Measurements from ENCODE around the gene STX1A.

STX1A gene

GRCh38 chr7:73700069-73700423 lies 19.4 kb downstream of the STX1A start:
- H3K4me1 ChIP-seq (ENCODE audit: control insufficient read depth, insufficient read depth, low read length), result no peaks in the 10 kb centered on the region
- H3K4me3 ChIP-seq (ENCODE audit: low read depth, low read length), result no peak overlapping the region
- H3K27ac ChIP-seq (ENCODE audit: extremely low read depth, low read depth, low read length), result 0 out of 2 replicates have a peak overlapping the region, but pooled peaks have one; percentile 5
- ChIA-PET CTCF (interaction anchor here (0.8 to 2.1 kb wide), 4 partner anchors 8 to 34 kb away, joined by 4 to 9 read pairs (median 6); no protein-coding TSS in a partner anchor), POLR2A (interaction anchor here (0.6 to 1.6 kb wide), 3 partner anchors 26 to 93 kb away, joined by 3 to 4 read pairs (median 3); no protein-coding TSS in a partner anchor)
- H3K9me3 ChIP-seq (ENCODE audit: control insufficient read depth, insufficient read depth, low read depth, low read length), result no peaks in the 10 kb centered on the region
- TF ChIP-seq ZNF837 (tag by site-specific recombination; IDR thresholded peaks at IDR 0.05), result no peak
- TF ChIP-seq ZNF10 (tag by site-specific recombination; IDR thresholded peaks at IDR 0.05), result no peak
- no peak for TF ChIP-seq PRDM2 (tag by site-specific recombination; IDR thresholded peaks at IDR 0.05; ENCODE audit: borderline replicate concordance)
- TF ChIP-seq ZNF423 (tag by site-specific recombination; IDR thresholded peaks at IDR 0.05), result no peak
- peak; percentile 39 for TF ChIP-seq GLIS1 (tag by site-specific recombination; IDR thresholded peaks at IDR 0.05)
- H3K36me3 ChIP-seq (ENCODE audit: control insufficient read depth in 2 of 2, insufficient read depth in 1 of 2, low read length in 2 of 2), result peaks cover 4 to 77% of the 10 kb centered on the region in 2 experiments; a peak in 2 of 3 replicates

- no peak overlapping the region for H3K4me3 ChIP-seq (ENCODE audit: low read depth, low read length)
- ChIA-PET CTCF (interaction anchor here (0.9 kb wide), 1 partner anchor 93 kb away, joined by 4 read pairs; no protein-coding TSS in a partner anchor), POLR2A (no interaction called here)
- 0 out of 2 replicates have a peak overlapping the region, but pooled peaks have one; percentile 5 for H3K27ac ChIP-seq (ENCODE audit: extremely low read depth, low read depth, low read length)
- no peaks in the 10 kb centered on the region for H3K4me1 ChIP-seq (ENCODE audit: control insufficient read depth, insufficient read depth, low read length)
- H3K9me3 ChIP-seq (ENCODE audit: control insufficient read depth, insufficient read depth, low read depth, low read length), result no peaks in the 10 kb centered on the region
- H3K36me3 ChIP-seq (ENCODE audit: control insufficient read depth in 2 of 2, insufficient read depth in 1 of 2, low read length in 2 of 2), result peaks cover 4 to 77% of the 10 kb centered on the region in 2 experiments; a peak in 2 of 3 replicates
- TF ChIP-seq GLIS1 (tag by site-specific recombination; IDR thresholded peaks at IDR 0.05) (no peak), ZXDB (tag by site-specific recombination; IDR thresholded peaks at IDR 0.05) (no peak), IKZF3 (tag by site-specific recombination; IDR thresholded peaks at IDR 0.05) (no peak), ZNF510 (tag by site-specific recombination; IDR thresholded peaks at IDR 0.05; ENCODE audit: insufficient replicate concordance) (no peak), ZNF555 (tag by site-specific recombination; conservative IDR thresholded peaks at IDR 0.05) (no peak), ZNF626 (tag by site-specific recombination; IDR thresholded peaks at IDR 0.05) (no peak)
- TF ChIP-seq, protein P1, sequence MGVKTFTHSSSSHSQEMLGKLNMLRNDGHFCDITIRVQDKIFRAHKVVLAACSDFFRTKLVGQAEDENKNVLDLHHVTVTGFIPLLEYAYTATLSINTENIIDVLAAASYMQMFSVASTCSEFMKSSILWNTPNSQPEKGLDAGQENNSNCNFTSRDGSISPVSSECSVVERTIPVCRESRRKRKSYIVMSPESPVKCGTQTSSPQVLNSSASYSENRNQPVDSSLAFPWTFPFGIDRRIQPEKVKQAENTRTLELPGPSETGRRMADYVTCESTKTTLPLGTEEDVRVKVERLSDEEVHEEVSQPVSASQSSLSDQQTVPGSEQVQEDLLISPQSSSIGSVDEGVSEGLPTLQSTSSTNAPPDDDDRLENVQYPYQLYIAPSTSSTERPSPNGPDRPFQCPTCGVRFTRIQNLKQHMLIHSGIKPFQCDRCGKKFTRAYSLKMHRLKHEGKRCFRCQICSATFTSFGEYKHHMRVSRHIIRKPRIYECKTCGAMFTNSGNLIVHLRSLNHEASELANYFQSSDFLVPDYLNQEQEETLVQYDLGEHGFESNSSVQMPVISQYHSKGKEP (tag by site-specific recombination; IDR thresholded peaks at IDR 0.05), result 0 out of 2 replicates have a peak, but pooled peaks have one; percentile 28
- TF ChIP-seq, protein P2, sequence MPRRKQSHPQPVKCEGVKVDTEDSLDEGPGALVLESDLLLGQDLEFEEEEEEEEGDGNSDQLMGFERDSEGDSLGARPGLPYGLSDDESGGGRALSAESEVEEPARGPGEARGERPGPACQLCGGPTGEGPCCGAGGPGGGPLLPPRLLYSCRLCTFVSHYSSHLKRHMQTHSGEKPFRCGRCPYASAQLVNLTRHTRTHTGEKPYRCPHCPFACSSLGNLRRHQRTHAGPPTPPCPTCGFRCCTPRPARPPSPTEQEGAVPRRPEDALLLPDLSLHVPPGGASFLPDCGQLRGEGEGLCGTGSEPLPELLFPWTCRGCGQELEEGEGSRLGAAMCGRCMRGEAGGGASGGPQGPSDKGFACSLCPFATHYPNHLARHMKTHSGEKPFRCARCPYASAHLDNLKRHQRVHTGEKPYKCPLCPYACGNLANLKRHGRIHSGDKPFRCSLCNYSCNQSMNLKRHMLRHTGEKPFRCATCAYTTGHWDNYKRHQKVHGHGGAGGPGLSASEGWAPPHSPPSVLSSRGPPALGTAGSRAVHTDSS (tag by site-specific recombination; IDR thresholded peaks at IDR 0.05), result no peak
These were observed 19.9 kb downstream of the STX1A start for GRCh38 chr7:73699370-73700068.

Measured in HEK293 (cell line).